Measurements from ENCODE around the gene DIMT1. TPM values are rescaled to one million over a fixed set of nuclear protein-coding genes. Genes with fewer than 3 reads are reported as not detected.
A peak's percentile ranks its signal among the peaks of the same experiment; 100 is the strongest.

The DIMT1 gene
- total RNA-seq, 1 experiment from 2014 or later = 44.0 TPM

GRCh38 chr5:62376064-62376463 is 27.6 kb downstream of the DIMT1 start:
- CTCF ChIA-PET = no interaction called here

DNA sequence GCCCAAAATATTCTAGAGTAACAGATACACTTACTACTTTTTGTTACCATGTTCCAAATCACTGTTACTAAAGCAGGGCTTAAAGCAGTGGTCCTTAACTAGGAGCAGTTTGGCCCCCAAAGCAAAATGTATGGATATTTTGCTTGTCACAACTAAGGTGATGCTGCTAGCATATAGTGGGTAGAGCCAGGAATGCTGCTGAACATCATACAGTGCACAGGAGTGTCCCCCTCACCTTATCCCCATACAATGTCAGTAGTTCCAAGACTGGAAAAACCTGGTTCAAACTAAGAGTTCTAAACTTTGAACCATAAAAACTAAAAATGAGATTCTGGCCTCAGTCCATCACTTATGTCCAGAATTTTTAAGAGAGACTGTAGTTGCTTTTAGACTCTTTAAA is 28.1 kb downstream of the DIMT1 start:
- intact Hi-C loops (cut with micrococcal nuclease) = no loop called here
- Mint-ChIP-seq H3K4me3 (ENCODE audit: unreplicated experiment) (no peak overlapping the region), H3K4me1 (ENCODE audit: insufficient read depth, unreplicated experiment) (peaks cover 4% of the 10 kb centered on the region), H3K27ac (ENCODE audit: low read depth, unreplicated experiment) (peak overlapping the region; percentile 42), H3K27me3 (ENCODE audit: insufficient read depth, unreplicated experiment) (no peaks in the 10 kb centered on the region), H3K9me3 (ENCODE audit: unreplicated experiment) (no peaks in the 10 kb centered on the region), H3K36me3 (ENCODE audit: insufficient read depth, unreplicated experiment) (peaks cover 72% of the 10 kb centered on the region)
- ChIA-PET POLR2A (no interaction called here), CTCF (no interaction called here)
- no TSS peak for BruUV-seq (replicated peaks)
- TF ChIP-seq CTCF (IDR thresholded peaks at IDR 0.05; ENCODE audit: unreplicated experiment) = no peak
- DNase-seq (ENCODE audit: unreplicated experiment) = no peak

More at GRCh38 chr5:62376064-62376463, 27.6 kb downstream of the DIMT1 start:
- intact Hi-C loops (cut with micrococcal nuclease) = no loop called here
- POLR2A ChIA-PET = interaction anchor here (0.7 to 1.1 kb wide), 2 partner anchors 10 to 921 kb away, joined by 3 to 4 read pairs; no protein-coding TSS in a partner anchor
- peak; percentile 27 for DNase-seq (ENCODE audit: unreplicated experiment)
- no peaks in the 10 kb centered on the region for H3K27me3 Mint-ChIP-seq (ENCODE audit: insufficient read depth, unreplicated experiment)
- BruUV-seq (replicated peaks) = no TSS peak
- H3K4me1 Mint-ChIP-seq (ENCODE audit: insufficient read depth, unreplicated experiment) = peaks cover 4% of the 10 kb centered on the region
- H3K4me3 Mint-ChIP-seq (ENCODE audit: unreplicated experiment) = no peak overlapping the region
- peaks cover 73% of the 10 kb centered on the region for H3K36me3 Mint-ChIP-seq (ENCODE audit: insufficient read depth, unreplicated experiment)
- TF ChIP-seq CTCF (IDR thresholded peaks at IDR 0.05; ENCODE audit: unreplicated experiment) = no peak
- H3K27ac Mint-ChIP-seq (ENCODE audit: low read depth, unreplicated experiment) = peak overlapping the region; percentile 42
- no peaks in the 10 kb centered on the region for H3K9me3 Mint-ChIP-seq (ENCODE audit: unreplicated experiment)

DNA sequence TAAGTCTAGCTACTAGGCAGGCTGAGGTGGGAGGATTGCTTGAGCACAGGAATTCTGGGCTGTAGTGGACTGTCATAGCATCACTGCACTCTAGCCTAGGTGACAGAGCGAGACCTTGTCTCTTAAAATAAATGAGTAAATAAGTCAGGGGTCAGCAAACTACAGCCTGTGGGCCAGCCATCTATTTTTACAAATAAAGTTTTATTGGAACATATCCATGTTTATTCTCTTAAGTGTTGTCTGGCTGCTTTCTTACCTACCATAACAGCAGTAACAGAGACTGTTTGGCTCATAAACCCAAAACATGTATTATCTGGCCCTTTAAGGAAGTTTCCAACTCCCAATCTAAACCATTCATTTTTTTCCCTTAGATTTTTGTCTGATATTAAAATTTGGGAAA is 29.6 kb downstream of the DIMT1 start:
- no peak for TF ChIP-seq CTCF (IDR thresholded peaks at IDR 0.05; ENCODE audit: unreplicated experiment)
- BruUV-seq (replicated peaks) = no TSS peak
- no peak overlapping the region for H3K4me3 Mint-ChIP-seq (ENCODE audit: unreplicated experiment)
- peaks cover 4% of the 10 kb centered on the region for H3K4me1 Mint-ChIP-seq (ENCODE audit: insufficient read depth, unreplicated experiment)
- DNase-seq (ENCODE audit: unreplicated experiment) = no peak
- peaks cover 70% of the 10 kb centered on the region for H3K36me3 Mint-ChIP-seq (ENCODE audit: insufficient read depth, unreplicated experiment)
- ChIA-PET POLR2A (interaction anchor here (1.2 to 1.7 kb wide), 2 partner anchors 10 to 29 kb away, joined by 3 to 4 read pairs; partner anchors contain the start of gene DIMT1), CTCF (no interaction called here)
- H3K27me3 Mint-ChIP-seq (ENCODE audit: insufficient read depth, unreplicated experiment) = no peaks in the 10 kb centered on the region
- intact Hi-C loops (cut with micrococcal nuclease) = no loop called here
- H3K27ac Mint-ChIP-seq (ENCODE audit: low read depth, unreplicated experiment) = no peak overlapping the region
- no peaks in the 10 kb centered on the region for H3K9me3 Mint-ChIP-seq (ENCODE audit: unreplicated experiment)

GRCh38 chr5:62373382-62373781 is 30.3 kb downstream of the DIMT1 start:
- H3K36me3 Mint-ChIP-seq (ENCODE audit: insufficient read depth, unreplicated experiment) = peaks cover 69% of the 10 kb centered on the region
- no peak for TF ChIP-seq CTCF (IDR thresholded peaks at IDR 0.05; ENCODE audit: unreplicated experiment)
- no peaks in the 10 kb centered on the region for H3K27me3 Mint-ChIP-seq (ENCODE audit: insufficient read depth, unreplicated experiment)
- H3K4me1 Mint-ChIP-seq (ENCODE audit: insufficient read depth, unreplicated experiment) = peaks cover 4% of the 10 kb centered on the region
- no TSS peak for BruUV-seq (replicated peaks)
- no peak overlapping the region for H3K4me3 Mint-ChIP-seq (ENCODE audit: unreplicated experiment)
- intact Hi-C loops (cut with micrococcal nuclease) = no loop called here
- no peaks in the 10 kb centered on the region for H3K9me3 Mint-ChIP-seq (ENCODE audit: unreplicated experiment)
- ChIA-PET CTCF (no interaction called here), POLR2A (interaction anchor here (1.7 kb wide), 1 partner anchor 30 kb away, joined by 4 read pairs; the partner anchor contains the start of gene DIMT1)
- no peak overlapping the region for H3K27ac Mint-ChIP-seq (ENCODE audit: low read depth, unreplicated experiment)
- no peak for DNase-seq (ENCODE audit: unreplicated experiment)

Measured in MCF 10A (cell line).